ENCODE data around the gene CLEC20A.

CLEC20A gene

GRCh38 chr1:178534137-178534868 lies 37.5 kb upstream of the CLEC20A start:
- no peaks in the 10 kb centered on the region for H3K9me3 Mint-ChIP-seq
- H3K36me3 Mint-ChIP-seq (ENCODE audit: low read depth): no peaks in the 10 kb centered on the region
- no peak overlapping the region for H3K4me3 Mint-ChIP-seq
- no peak overlapping the region for H3K27ac Mint-ChIP-seq
- peaks cover 3% of the 10 kb centered on the region for H3K4me1 Mint-ChIP-seq (ENCODE audit: low read depth)
- H3K27me3 Mint-ChIP-seq: no peaks in the 10 kb centered on the region

GRCh38 chr1:178533121-178533946 lies 36.6 kb upstream of the CLEC20A start:
- Mint-ChIP-seq H3K27ac (no peak overlapping the region), H3K4me3 (no peak overlapping the region), H3K27me3 (no peaks in the 10 kb centered on the region), H3K9me3 (no peaks in the 10 kb centered on the region), H3K4me1 (ENCODE audit: low read depth) (peaks cover 3% of the 10 kb centered on the region), H3K36me3 (ENCODE audit: low read depth) (no peaks in the 10 kb centered on the region)

GRCh38 chr1:178532392-178532791 lies 35.6 kb upstream of the CLEC20A start:
- H3K4me3 Mint-ChIP-seq: no peak overlapping the region
- peaks cover 3% of the 10 kb centered on the region for H3K4me1 Mint-ChIP-seq (ENCODE audit: low read depth)
- H3K27me3 Mint-ChIP-seq: peaks cover 4% of the 10 kb centered on the region
- H3K36me3 Mint-ChIP-seq (ENCODE audit: low read depth): no peaks in the 10 kb centered on the region
- no peaks in the 10 kb centered on the region for H3K9me3 Mint-ChIP-seq
- no peak overlapping the region for H3K27ac Mint-ChIP-seq

GRCh38 chr1:178531887-178532286 lies 35.1 kb upstream of the CLEC20A start:
- Mint-ChIP-seq H3K27me3 (peaks cover 4% of the 10 kb centered on the region), H3K9me3 (no peaks in the 10 kb centered on the region), H3K36me3 (ENCODE audit: low read depth) (no peaks in the 10 kb centered on the region), H3K27ac (no peak overlapping the region), H3K4me3 (no peak overlapping the region), H3K4me1 (ENCODE audit: low read depth) (peaks cover 3% of the 10 kb centered on the region)

- no peak overlapping the region for H3K27ac Mint-ChIP-seq
Measured at GRCh38 chr1:178530502-178530901, 33.7 kb upstream of the CLEC20A start.

GRCh38 chr1:178530037-178530402 lies 33.3 kb upstream of the CLEC20A start:
- Mint-ChIP-seq H3K9me3 (no peaks in the 10 kb centered on the region), H3K4me1 (ENCODE audit: low read depth) (peaks cover 3% of the 10 kb centered on the region), H3K36me3 (ENCODE audit: low read depth) (no peaks in the 10 kb centered on the region), H3K4me3 (no peak overlapping the region), H3K27ac (no peak overlapping the region), H3K27me3 (peaks cover 4% of the 10 kb centered on the region)

More at GRCh38 chr1:178530502-178530901, 33.7 kb upstream of the CLEC20A start:
- peaks cover 3% of the 10 kb centered on the region for H3K4me1 Mint-ChIP-seq (ENCODE audit: low read depth)
- no peaks in the 10 kb centered on the region for H3K9me3 Mint-ChIP-seq
- H3K36me3 Mint-ChIP-seq (ENCODE audit: low read depth): no peaks in the 10 kb centered on the region
- peaks cover 4% of the 10 kb centered on the region for H3K27me3 Mint-ChIP-seq
- H3K4me3 Mint-ChIP-seq: no peak overlapping the region

GRCh38 chr1:178529364-178530036 lies 32.7 kb upstream of the CLEC20A start:
- Mint-ChIP-seq H3K4me3 (no peak overlapping the region), H3K27ac (no peak overlapping the region), H3K36me3 (ENCODE audit: low read depth) (no peaks in the 10 kb centered on the region), H3K9me3 (no peaks in the 10 kb centered on the region), H3K4me1 (ENCODE audit: low read depth) (peaks cover 3% of the 10 kb centered on the region), H3K27me3 (peaks cover 4% of the 10 kb centered on the region)

GRCh38 chr1:178528953-178529335 lies 32.2 kb upstream of the CLEC20A start:
- no peaks in the 10 kb centered on the region for H3K9me3 Mint-ChIP-seq
- H3K27me3 Mint-ChIP-seq: peaks cover 4% of the 10 kb centered on the region
- no peak overlapping the region for H3K27ac Mint-ChIP-seq
- H3K4me3 Mint-ChIP-seq: no peak overlapping the region
- H3K36me3 Mint-ChIP-seq (ENCODE audit: low read depth): no peaks in the 10 kb centered on the region
- H3K4me1 Mint-ChIP-seq (ENCODE audit: low read depth): peaks cover 3% of the 10 kb centered on the region

- no peaks in the 10 kb centered on the region for H3K36me3 Mint-ChIP-seq (ENCODE audit: low read depth)
- H3K4me3 Mint-ChIP-seq: no peak overlapping the region
- peaks cover 3% of the 10 kb centered on the region for H3K4me1 Mint-ChIP-seq (ENCODE audit: low read depth)
- no peaks in the 10 kb centered on the region for H3K9me3 Mint-ChIP-seq
- H3K27ac Mint-ChIP-seq: no peak overlapping the region
- H3K27me3 Mint-ChIP-seq: peaks cover 4% of the 10 kb centered on the region
Measured at GRCh38 chr1:178528228-178528952, 31.6 kb upstream of the CLEC20A start.

- Mint-ChIP-seq H3K9me3 (no peaks in the 10 kb centered on the region), H3K27me3 (peaks cover 4% of the 10 kb centered on the region), H3K27ac (no peak overlapping the region), H3K36me3 (ENCODE audit: low read depth) (no peaks in the 10 kb centered on the region), H3K4me3 (no peak overlapping the region), H3K4me1 (ENCODE audit: low read depth) (peaks cover under 1% of the 10 kb centered on the region)
Measured at GRCh38 chr1:178527117-178527516, 30.4 kb upstream of the CLEC20A start.

- Mint-ChIP-seq H3K9me3 (no peaks in the 10 kb centered on the region), H3K36me3 (ENCODE audit: low read depth) (no peaks in the 10 kb centered on the region), H3K4me1 (ENCODE audit: low read depth) (no peaks in the 10 kb centered on the region), H3K27me3 (peaks cover 3% of the 10 kb centered on the region), H3K4me3 (no peak overlapping the region), H3K27ac (no peak overlapping the region)
Measured at GRCh38 chr1:178521241-178521640, 24.5 kb upstream of the CLEC20A start.

GRCh38 chr1:178520803-178521202 lies 24.0 kb upstream of the CLEC20A start:
- no peaks in the 10 kb centered on the region for H3K4me1 Mint-ChIP-seq (ENCODE audit: low read depth)
- no peak overlapping the region for H3K4me3 Mint-ChIP-seq
- H3K9me3 Mint-ChIP-seq: no peaks in the 10 kb centered on the region
- H3K27ac Mint-ChIP-seq: no peak overlapping the region
- H3K36me3 Mint-ChIP-seq (ENCODE audit: low read depth): no peaks in the 10 kb centered on the region
- peaks cover 5% of the 10 kb centered on the region for H3K27me3 Mint-ChIP-seq

GRCh38 chr1:178518894-178519293 lies 22.1 kb upstream of the CLEC20A start:
- no peaks in the 10 kb centered on the region for H3K36me3 Mint-ChIP-seq (ENCODE audit: low read depth)
- no peak overlapping the region for H3K27ac Mint-ChIP-seq
- no peaks in the 10 kb centered on the region for H3K4me1 Mint-ChIP-seq (ENCODE audit: low read depth)
- no peak overlapping the region for H3K4me3 Mint-ChIP-seq
- H3K27me3 Mint-ChIP-seq: peaks cover 5% of the 10 kb centered on the region
- H3K9me3 Mint-ChIP-seq: no peaks in the 10 kb centered on the region

- no peak overlapping the region for H3K27ac Mint-ChIP-seq
- H3K36me3 Mint-ChIP-seq (ENCODE audit: low read depth): no peaks in the 10 kb centered on the region
- no peaks in the 10 kb centered on the region for H3K4me1 Mint-ChIP-seq (ENCODE audit: low read depth)
- no peaks in the 10 kb centered on the region for H3K9me3 Mint-ChIP-seq
- H3K27me3 Mint-ChIP-seq: peaks cover 5% of the 10 kb centered on the region
- no peak overlapping the region for H3K4me3 Mint-ChIP-seq
Measured at GRCh38 chr1:178516110-178516509, 19.3 kb upstream of the CLEC20A start.
